AG04449 (cell line): ENCODE data around the gene ARHGEF4.

ENCODE experiments used
- CTCF ChIA-PET: fragments of 350-600 bp; formaldehyde crosslinking; extraction: SDS; loops from one replicate; lab custom pipeline; 2021; ENCODE audit warnings: antibody characterized with exemption; lab: Yijun Ruan, JAX
- POLR2A ChIA-PET: fragments of 400-600, 350-600 bp; formaldehyde crosslinking; extraction: SDS; loops from one replicate; lab custom pipeline; 2020; ENCODE audit warnings: antibody characterized with exemption, inconsistent platforms; lab: Yijun Ruan, JAX
- DNase-seq: peaks from one replicate; pipeline ENCODE4 v3.0.0-alpha.2; 2010; ENCODE audit warnings: low read depth, low spot score
- H3K4me3 ChIP-seq: 2 replicates; pipeline ENCODE4 v1.5.1; 2011; ENCODE audit warnings: low read depth, mild to moderate bottlenecking, control low read depth, low read length
- CTCF ChIP-seq: IDR thresholded peaks from one replicate; pipeline ENCODE4 v1.5.1; 2011; ENCODE audit warnings: mild to moderate bottlenecking, moderate library complexity, low read length, control low read depth, inconsistent platforms; ENCODE audit not compliant: insufficient read depth; ENCODE audit errors: missing control alignments

ARHGEF4 gene

GRCh38 chr2:130972410-130972809 lies 135.7 kb downstream of the ARHGEF4 start:
- POLR2A ChIA-PET = no interaction called here
- CTCF ChIA-PET = no interaction called here

GRCh38 chr2:130975729-130976128 lies 139.0 kb downstream of the ARHGEF4 start:
- ChIA-PET POLR2A (no interaction called here), CTCF (no interaction called here)
- no peak for TF ChIP-seq CTCF
- no peak for DNase-seq
- H3K4me3 ChIP-seq = no peak overlapping the region

More at GRCh38 chr2:130972410-130972809, 135.7 kb downstream of the ARHGEF4 start:
- no peak overlapping the region for H3K4me3 ChIP-seq
- no peak for DNase-seq
- TF ChIP-seq CTCF = no peak

GRCh38 chr2:130976591-130977237 lies 140.0 kb downstream of the ARHGEF4 start:
- no peak for TF ChIP-seq CTCF
- ChIA-PET CTCF (no interaction called here), POLR2A (no interaction called here)
- H3K4me3 ChIP-seq = no peak overlapping the region
- DNase-seq = no peak

- ChIA-PET POLR2A (no interaction called here), CTCF (no interaction called here)
- DNase-seq = no peak
- no peak overlapping the region for H3K4me3 ChIP-seq
- no peak for TF ChIP-seq CTCF
Measured at GRCh38 chr2:130977461-130978050, 140.8 kb downstream of the ARHGEF4 start.

GRCh38 chr2:130981667-130982066 lies 145.0 kb downstream of the ARHGEF4 start:
- CTCF ChIA-PET = no interaction called here
- no peak overlapping the region for H3K4me3 ChIP-seq
- DNase-seq = no peak
- POLR2A ChIA-PET = no interaction called here
- no peak for TF ChIP-seq CTCF

GRCh38 chr2:130985206-130985780 lies 148.6 kb downstream of the ARHGEF4 start:
- no peak overlapping the region for H3K4me3 ChIP-seq
- no peak for DNase-seq
- POLR2A ChIA-PET = no interaction called here
- TF ChIP-seq CTCF = no peak
- CTCF ChIA-PET = no interaction called here
